NCI-H1694 treated with DMSO at 0.1 percent for 48 hours (cell line): ENCODE results near the gene TSPAN2.

ENCODE experiments used
- DNase-seq: peaks from one replicate; lab custom pipeline; 2025; lab: John Stamatoyannopoulos, UW

TSPAN2 gene

GRCh38 chr1:115074839-115075534, 14.3 kb downstream of the TSPAN2 start:
- no peak for DNase-seq

- no peak for DNase-seq
These were observed 15.8 kb downstream of the TSPAN2 start for GRCh38 chr1:115073298-115074087.

- DNase-seq = no peak
These were observed 18.2 kb downstream of the TSPAN2 start for GRCh38 chr1:115071012-115071664.

GRCh38 chr1:115069659-115070308, 19.5 kb downstream of the TSPAN2 start:
- no peak for DNase-seq

- no peak for DNase-seq
These were observed 20.3 kb downstream of the TSPAN2 start for GRCh38 chr1:115068826-115069585.

GRCh38 chr1:115067161-115067859, 22.0 kb downstream of the TSPAN2 start:
- no peak for DNase-seq

- no peak for DNase-seq
These were observed 24.3 kb downstream of the TSPAN2 start for GRCh38 chr1:115065021-115065420.

- DNase-seq = no peak
These were observed 24.8 kb downstream of the TSPAN2 start for GRCh38 chr1:115064461-115064860.

- DNase-seq = no peak
These were observed 25.9 kb downstream of the TSPAN2 start for GRCh38 chr1:115063228-115063901.

GRCh38 chr1:115062542-115063004, 26.7 kb downstream of the TSPAN2 start:
- DNase-seq = no peak

GRCh38 chr1:115060501-115060900, 28.8 kb downstream of the TSPAN2 start:
- no peak for DNase-seq

GRCh38 chr1:115059316-115059715, 30.0 kb downstream of the TSPAN2 start:
- no peak for DNase-seq

- no peak for DNase-seq
These were observed 31.5 kb downstream of the TSPAN2 start for GRCh38 chr1:115057661-115058254.

- no peak for DNase-seq
These were observed 32.9 kb downstream of the TSPAN2 start for GRCh38 chr1:115056395-115056798.

- DNase-seq = peak; percentile 53
These were observed 36.7 kb downstream of the TSPAN2 start for GRCh38 chr1:115052454-115053083.

- no peak for DNase-seq
These were observed 37.5 kb downstream of the TSPAN2 start for GRCh38 chr1:115051850-115052249.

GRCh38 chr1:115046751-115047150, 42.6 kb downstream of the TSPAN2 start:
- DNase-seq = no peak

GRCh38 chr1:115041654-115042053, 47.6 kb downstream of the TSPAN2 start:
- no peak for DNase-seq

GRCh38 chr1:115040501-115040900, 48.8 kb downstream of the TSPAN2 start:
- no peak for DNase-seq
